ENCODE measurements around the gene UEVLD.

Gene UEVLD

GRCh38 chr11:18495271-18495670 lies 93.3 kb downstream of the UEVLD start:
- DNase-seq, result no peak

- DNase-seq, result no peak
Measured at GRCh38 chr11:18493310-18493709, 95.2 kb downstream of the UEVLD start.

GRCh38 chr11:18492888-18493287 lies 95.6 kb downstream of the UEVLD start:
- DNase-seq, result no peak

- DNase-seq, result no peak
Measured at GRCh38 chr11:18491924-18492323, 96.6 kb downstream of the UEVLD start.

GRCh38 chr11:18490736-18491485 lies 97.6 kb downstream of the UEVLD start:
- DNase-seq, result no peak

GRCh38 chr11:18490319-18490718 lies 98.2 kb downstream of the UEVLD start:
- no peak for DNase-seq

GRCh38 chr11:18485913-18486528 lies 102.5 kb downstream of the UEVLD start:
- no peak for DNase-seq

All from 8988T (cell line).